Smooth muscle cell (in vitro differentiated cells): ENCODE results near the gene ZNF860. TPM values are rescaled to one million over a fixed set of nuclear protein-coding genes. Genes with fewer than 3 reads are reported as not detected.

Experiments
- DNase-seq: peaks from one replicate; lab custom pipeline; 2025; ENCODE audit not compliant: unreplicated experiment; lab: John Stamatoyannopoulos, UW
- H2AFZ ChIP-seq: fragments of 200-600 bp; sonication (generic); 2 replicates; pipeline ENCODE4 v1.6.0; 2016; ENCODE audit warnings: antibody characterized with exemption, low read depth, mild to moderate bottlenecking
- H3F3A ChIP-seq: fragments of 200-600 bp; sonication (generic); 2 replicates; pipeline ENCODE4 v1.6.0; 2017; ENCODE audit warnings: antibody characterized with exemption, low read depth
- H3K27ac ChIP-seq: fragments of 200-600 bp; sonication (generic); 2 replicates; pipeline ENCODE4 v1.5.1; 2016; ENCODE audit warnings: low read depth, mild to moderate bottlenecking
- H3K27me3 ChIP-seq: fragments of 200-600 bp; sonication (generic); 2 replicates; pipeline ENCODE4 v1.6.1; 2016; ENCODE audit warnings: low read depth, mild to moderate bottlenecking
- H3K36me3 ChIP-seq: fragments of 200-600 bp; sonication (generic); 2 replicates; pipeline ENCODE4 v1.5.1; 2016; ENCODE audit warnings: low read depth
- H3K4me1 ChIP-seq: fragments of 200-600 bp; sonication (generic); 2 replicates; pipeline ENCODE4 v1.5.1; 2016; ENCODE audit warnings: low read depth
- H3K4me2 ChIP-seq: fragments of 200-600 bp; sonication (generic); 2 replicates; pipeline ENCODE4 v1.6.0; 2016; ENCODE audit warnings: mild to moderate bottlenecking
- H3K4me3 ChIP-seq: fragments of 200-600 bp; sonication (generic); 2 replicates; pipeline ENCODE4 v1.5.1; 2016; ENCODE audit warnings: mild to moderate bottlenecking
- H3K79me2 ChIP-seq: fragments of 200-600 bp; sonication (generic); 2 replicates; pipeline ENCODE4 v1.6.0; 2016; ENCODE audit warnings: low read depth, mild to moderate bottlenecking
- H3K9ac ChIP-seq: fragments of 200-600 bp; sonication (generic); 2 replicates; pipeline ENCODE4 v1.6.0; 2016; ENCODE audit warnings: low read depth
- H3K9me3 ChIP-seq: fragments of 200-600 bp; sonication (generic); replicated peaks from 2 replicates; pipeline ENCODE4 v1.5.1; 2016; ENCODE audit warnings: low read depth
- H4K20me1 ChIP-seq: fragments of 200-600 bp; sonication (generic); 2 replicates; pipeline ENCODE4 v1.6.0; 2016; ENCODE audit warnings: low read depth
- CTCF ChIP-seq: fragments of 200-600 bp; sonication (generic); IDR thresholded peaks from 2 replicates; pipeline ENCODE4 v1.5.1; 2017; ENCODE audit warnings: borderline replicate concordance, mild to moderate bottlenecking, antibody characterized with exemption; ENCODE audit not compliant: insufficient read depth, poor library complexity, severe bottlenecking
- WGBS: methylation state at CpG from one replicate; pipeline ENCODE4 v1.1.7; 2016; ENCODE audit warnings: low lambda C conversion rate; 5-methylcytosine and 5-hydroxymethylcytosine counted together
- polyA plus RNA-seq: library from polyadenylated mRNA; unstranded; fragments of >200 nt; fragmentation: Nextera tagmentation; extraction: Ambion mirVana; gene quantifications from 2 replicates; pipeline ENCODE4 v1.2.1, GENCODE V29; 2016
- total RNA-seq: library from RNA; depleted of rRNA; stranded (reverse); fragments of >200 nt; gene quantifications from 2 replicates; pipeline ENCODE4 v1.2.3, GENCODE V29; 2014

ZNF860 gene
- total and polyA plus RNA-seq, 2 experiments from 2014 or later: 0.85 to 1.2 TPM

GRCh38 chr3:31978553-31978952, 3.0 kb upstream of the ZNF860 start:
- Histone ChIP-seq H3K9ac (peak overlapping the region; percentile 76), H3K4me1 (peaks cover 20% of the 10 kb centered on the region), H3K36me3 (no peaks in the 10 kb centered on the region), H3K27ac (peak overlapping the region; percentile 86), H2AFZ (no peak overlapping the region), H3K9me3 (no peaks in the 10 kb centered on the region), H3K27me3 (no peaks in the 10 kb centered on the region), H3K4me3 (peak overlapping the region; percentile 85), H3K79me2 (peaks cover 64% of the 10 kb centered on the region), H4K20me1 (peaks cover 15% of the 10 kb centered on the region), H3K4me2 (peak overlapping the region; percentile 93), H3F3A (peaks cover 44% of the 10 kb centered on the region)
- TF ChIP-seq CTCF: no peak
- no peak for DNase-seq
- WGBS: 40% methylated on average over 4 of the region's 4 CpGs

DNA sequence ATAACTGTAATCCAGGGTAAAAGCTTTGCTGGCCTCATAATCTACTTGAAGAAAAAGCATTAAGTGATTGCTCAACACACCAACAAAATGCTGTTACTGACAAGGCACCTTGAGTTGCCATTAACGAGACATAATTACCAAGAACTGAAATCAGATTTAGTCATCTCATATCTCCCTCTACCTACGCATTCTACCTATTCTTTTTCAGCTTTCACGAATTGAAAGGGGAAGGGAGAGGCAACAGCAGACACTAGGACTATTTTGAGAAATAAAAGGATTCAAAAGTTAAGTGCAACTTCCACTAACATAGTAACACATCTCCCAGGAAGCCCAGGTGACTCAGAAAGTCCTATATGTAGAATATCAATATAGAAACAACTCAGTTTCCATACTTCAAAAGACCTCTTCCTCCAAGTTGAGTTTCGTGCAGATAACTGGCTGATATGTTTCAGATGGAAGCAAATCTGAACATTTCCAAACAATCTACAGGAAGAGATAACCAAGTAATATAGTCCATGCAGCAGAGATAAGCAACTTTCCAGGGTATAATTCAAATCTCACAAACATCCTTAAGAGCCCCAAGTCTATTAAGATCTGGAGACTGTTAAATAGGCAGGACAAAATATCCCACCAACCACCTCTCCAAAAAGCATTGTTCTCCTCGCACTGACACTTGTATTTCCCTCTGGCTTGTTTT, 2.4 kb upstream of the ZNF860 start:
- Histone ChIP-seq H3K27ac (peak overlapping the region; percentile 86), H3K79me2 (peaks cover 58% of the 10 kb centered on the region), H2AFZ (no peak overlapping the region), H3K36me3 (no peaks in the 10 kb centered on the region), H3K9ac (peak overlapping the region; percentile 76), H3K4me1 (peaks cover 20% of the 10 kb centered on the region), H3F3A (peaks cover 43% of the 10 kb centered on the region), H3K9me3 (no peaks in the 10 kb centered on the region), H3K27me3 (no peaks in the 10 kb centered on the region), H4K20me1 (peaks cover 15% of the 10 kb centered on the region), H3K4me2 (peak overlapping the region; percentile 93), H3K4me3 (peak overlapping the region; percentile 85)
- DNase-seq: no peak
- no peak for TF ChIP-seq CTCF
- WGBS: 34% methylated on average over 5 of the region's 5 CpGs

DNA sequence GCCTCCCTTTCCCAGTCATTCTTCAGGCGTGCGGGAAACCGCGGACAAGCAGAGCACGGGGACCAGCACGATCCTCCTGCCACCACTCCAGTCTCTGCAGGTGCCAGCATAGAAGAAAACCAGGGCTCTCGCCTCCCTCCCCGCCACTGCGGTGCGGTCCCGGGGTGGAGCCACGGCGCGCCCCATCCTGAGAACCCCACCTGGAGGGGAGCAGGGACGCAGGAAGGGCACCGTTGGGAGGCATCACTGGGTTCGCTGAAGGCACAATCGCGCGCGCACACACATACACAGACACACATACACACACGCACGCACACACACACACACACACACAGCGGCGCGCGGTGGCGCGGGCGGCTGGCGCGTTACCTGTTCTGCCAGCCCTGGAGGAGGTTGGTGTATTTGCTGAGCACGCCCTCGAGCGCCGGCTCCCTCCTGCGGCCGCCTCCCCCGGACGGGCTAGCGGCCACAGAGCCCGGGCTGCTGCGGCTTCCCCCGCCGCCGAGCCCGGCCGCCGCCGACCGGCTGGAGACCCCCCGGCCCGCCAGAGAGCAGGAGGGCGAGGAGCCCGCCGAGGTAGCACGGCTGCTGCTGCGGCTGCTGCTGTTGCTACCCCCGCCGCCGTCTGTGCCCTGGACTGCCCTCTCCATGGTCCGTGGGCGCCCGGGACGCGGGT, 882 bp upstream of the ZNF860 start:
- peak; percentile 5 for TF ChIP-seq CTCF
- Histone ChIP-seq H3K4me1 (peaks cover 20% of the 10 kb centered on the region), H3K36me3 (no peaks in the 10 kb centered on the region), H3K4me3 (peak overlapping the region; percentile 85), H3K9ac (peak overlapping the region; percentile 76), H3K79me2 (peaks cover 45% of the 10 kb centered on the region), H3F3A (peaks cover 30% of the 10 kb centered on the region), H4K20me1 (peaks cover 15% of the 10 kb centered on the region), H3K27me3 (no peaks in the 10 kb centered on the region), H2AFZ (peak overlapping the region; percentile 37), H3K4me2 (peak overlapping the region; percentile 93), H3K9me3 (no peaks in the 10 kb centered on the region), H3K27ac (peak overlapping the region; percentile 71)
- under 1% methylated on average over 55 of the region's 66 CpGs for WGBS
- peak; percentile 48 for DNase-seq

DNA sequence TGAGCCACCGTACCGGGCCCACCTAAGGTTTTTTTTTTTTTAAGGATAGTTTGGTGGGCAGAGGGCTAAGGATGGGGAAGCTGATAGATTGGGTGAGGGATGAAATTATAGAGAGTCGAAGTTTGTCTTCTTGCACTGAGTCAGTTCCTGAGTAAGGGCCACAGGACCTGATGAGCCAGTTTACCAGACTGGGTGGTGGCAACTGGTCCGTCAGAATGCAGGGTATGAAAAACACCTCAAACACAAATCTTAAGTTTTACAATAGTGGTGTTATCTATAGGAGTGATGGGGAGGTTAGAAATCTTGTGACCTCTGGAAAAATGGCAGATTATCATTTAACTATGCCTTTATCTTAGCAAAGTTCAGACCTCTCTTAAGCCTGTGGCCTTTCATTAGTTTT, 2.8 kb downstream of the ZNF860 start:
- no peaks in the 10 kb centered on the region for H3K36me3 ChIP-seq

More for the DNA sequence above, 2.8 kb downstream of the ZNF860 start:
- Histone ChIP-seq H3K4me2 (no peak overlapping the region), H3K9me3 (no peaks in the 10 kb centered on the region), H2AFZ (no peak overlapping the region), H4K20me1 (no peaks in the 10 kb centered on the region), H3K4me1 (peaks cover 7% of the 10 kb centered on the region), H3K9ac (no peak overlapping the region), H3K79me2 (peaks cover 9% of the 10 kb centered on the region), H3K27me3 (no peaks in the 10 kb centered on the region), H3K4me3 (no peak overlapping the region), H3F3A (peaks cover 16% of the 10 kb centered on the region), H3K27ac (peak overlapping the region; percentile 42)
- WGBS: 86% methylated on average over 4 of the region's 4 CpGs
- no peak for DNase-seq
- TF ChIP-seq CTCF: no peak
